Ecto neural progenitor cell (in vitro differentiated cells): ENCODE measurements around the gene PPP6C.
"Not testable (repeated sequence)": the region's sequence is repeated elsewhere in the genome, so short reads cannot be mapped to it uniquely, and the experiment has no call there.

ENCODE experiments used
- DNase-seq: peaks from one replicate; pipeline ENCODE4 v3.0.0-alpha.2; 2018; ENCODE audit warnings: low spot score

PPP6C gene

GRCh38 chr9:125141251-125141650 lies 48.4 kb downstream of the PPP6C start:
- DNase-seq: no peak

- DNase-seq: no peak
Observed at GRCh38 chr9:125140576-125140975, 49.0 kb downstream of the PPP6C start.

- DNase-seq: no peak
Observed at GRCh38 chr9:125137200-125137599, 52.4 kb downstream of the PPP6C start.

- no peak for DNase-seq
Observed at GRCh38 chr9:125134976-125135375, 54.6 kb downstream of the PPP6C start.

- no peak for DNase-seq
Observed at GRCh38 chr9:125133403-125134329, 55.9 kb downstream of the PPP6C start.

- DNase-seq: no peak
Observed at GRCh38 chr9:125131778-125132177, 57.8 kb downstream of the PPP6C start.

- no peak for DNase-seq
Observed at GRCh38 chr9:125126019-125126746, 63.4 kb downstream of the PPP6C start.

GRCh38 chr9:125125523-125125922 lies 64.1 kb downstream of the PPP6C start:
- no peak for DNase-seq

GRCh38 chr9:125121146-125121545 lies 68.5 kb downstream of the PPP6C start:
- DNase-seq: no peak

- DNase-seq: no peak
Observed at GRCh38 chr9:125119643-125120286, 69.8 kb downstream of the PPP6C start.

- not testable (repeated sequence) for DNase-seq
Observed at GRCh38 chr9:125118696-125119095, 70.9 kb downstream of the PPP6C start.

GRCh38 chr9:125114503-125114902 lies 75.1 kb downstream of the PPP6C start:
- not testable (repeated sequence) for DNase-seq

- no peak for DNase-seq
Observed at GRCh38 chr9:125110464-125110863, 79.1 kb downstream of the PPP6C start.

GRCh38 chr9:125108541-125108940 lies 81.1 kb downstream of the PPP6C start:
- not testable (repeated sequence) for DNase-seq

- no peak for DNase-seq
Observed at GRCh38 chr9:125106285-125106893, 83.2 kb downstream of the PPP6C start.

- no peak for DNase-seq
Observed at GRCh38 chr9:125103770-125104460, 85.7 kb downstream of the PPP6C start.

- DNase-seq: no peak
Observed at GRCh38 chr9:125103021-125103420, 86.6 kb downstream of the PPP6C start.

- DNase-seq: no peak
Observed at GRCh38 chr9:125100822-125101221, 88.8 kb downstream of the PPP6C start.

- no peak for DNase-seq
Observed at GRCh38 chr9:125099816-125100215, 89.8 kb downstream of the PPP6C start.
